CD4-positive, alpha-beta memory T cell (primary cell): Measurements from ENCODE around the gene PUSL1. TPM values are rescaled to one million over a fixed set of nuclear protein-coding genes. Genes with fewer than 3 reads are reported as not detected.
A peak's percentile ranks its signal among the peaks of the same experiment; 100 is the strongest.

Experiments used
- CTCF ChIA-PET: fragments of 350-600 bp; sonication (Branson Sonifier 250); formaldehyde crosslinking; loops from one replicate; lab custom pipeline; 2021; ENCODE audit warnings: inconsistent platforms; ENCODE audit not compliant: partially characterized antibody; lab: Charles Lee
- POLR2A ChIA-PET: fragments of 350-600 bp; sonication (Branson Sonifier 250); formaldehyde crosslinking; loops from one replicate; lab custom pipeline; 2021; ENCODE audit not compliant: partially characterized antibody; lab: Charles Lee
- DNase-seq, 5 donors: peaks; one replicate each; pipeline versions ENCODE4 v3.0.0 to v3.0.0-alpha.2; 2020 to 2022; ENCODE audit warnings: mixed read lengths in 1 of 5
- H3K27ac ChIP-seq: one replicate; pipeline ENCODE4 v1.7.0; 2013; ENCODE audit warnings: low read depth, low read length
- H3K27me3 ChIP-seq: 2 replicates; pipeline ENCODE4 v1.7.0; 2013; ENCODE audit warnings: mild to moderate bottlenecking, low read length, moderate library complexity; ENCODE audit not compliant: insufficient read depth
- H3K36me3 ChIP-seq: 2 replicates; pipeline ENCODE4 v1.7.0; 2013; ENCODE audit warnings: mild to moderate bottlenecking, low read length, moderate library complexity; ENCODE audit not compliant: insufficient read depth
- H3K4me1 ChIP-seq: 2 replicates; pipeline ENCODE4 v1.7.0; 2013; ENCODE audit warnings: mild to moderate bottlenecking, low read length, moderate library complexity; ENCODE audit not compliant: insufficient read depth
- H3K4me3 ChIP-seq, 2 donors: one replicate each; pipeline ENCODE4 v1.7.0; 2013; ENCODE audit warnings: low read length in 2 of 2, mild to moderate bottlenecking in 1 of 2
- H3K9me3 ChIP-seq, 2 donors: one replicate each; pipeline ENCODE4 v1.7.0; 2013; ENCODE audit warnings: low read length in 2 of 2, control low read depth in 1 of 2; ENCODE audit not compliant: control insufficient read depth in 1 of 2
- H3K27ac Mint-ChIP-seq, 7 donors: one replicate each; pipeline ENCODE4 v1.8.0; 2020 to 2021; ENCODE audit warnings: mixed read lengths in 7 of 7, mild to moderate bottlenecking in 6 of 7, inconsistent platforms in 3 of 7, moderate library complexity in 3 of 7
- H3K27me3 Mint-ChIP-seq, 2 donors: one replicate each; pipeline ENCODE4 v1.8.0; 2020 to 2021; ENCODE audit warnings: mixed read lengths in 2 of 2
- H3K36me3 Mint-ChIP-seq, 2 donors: one replicate each; pipeline ENCODE4 v1.8.0; 2020 to 2021; ENCODE audit warnings: mixed read lengths in 2 of 2, inconsistent platforms in 1 of 2, mild to moderate bottlenecking in 1 of 2
- H3K4me1 Mint-ChIP-seq, 4 donors: one replicate each; pipeline ENCODE4 v1.8.0; 2020 to 2021; ENCODE audit warnings: mixed read lengths in 4 of 4, mild to moderate bottlenecking in 1 of 4
- H3K4me3 Mint-ChIP-seq, 8 donors: one replicate each; pipeline ENCODE4 v1.8.0; 2020 to 2021; ENCODE audit warnings: mixed read lengths in 8 of 8, mild to moderate bottlenecking in 7 of 8, moderate library complexity in 6 of 8, inconsistent platforms in 3 of 8
- H3K9me3 Mint-ChIP-seq, 8 donors: one replicate each; pipeline ENCODE4 v1.8.0; 2020 to 2021; ENCODE audit warnings: mixed read lengths in 8 of 8, mild to moderate bottlenecking in 5 of 8, inconsistent platforms in 3 of 8, moderate library complexity in 1 of 8
- intact Hi-C: fragments of 100-400 bp; cut with micrococcal nuclease; formaldehyde crosslinking; loops from one replicate; pipeline ENCODE4 v1.15.1; 2023
- polyA plus RNA-seq, 2 donors: library from polyadenylated mRNA; unstranded; fragments of 300-500 nt; fragmentation: Illumina TruSeq; gene quantifications; one replicate each; pipeline ENCODE4 v1.2.3, GENCODE V29; 2021
- total RNA-seq, 2 experiments: library from RNA; stranded (reverse); gene quantifications; one replicate each; pipeline ENCODE4 v1.2.3, GENCODE V29; 2021

PUSL1 gene
- total and polyA plus RNA-seq, 4 experiments from 2014 or later: 15.4 to 27.9 (median 20.4) TPM

- CTCF ChIA-PET: no interaction called here
- Histone ChIP-seq H3K27me3 (no peaks in the 10 kb centered on the region), H3K4me1 (no peaks in the 10 kb centered on the region), H3K36me3 (no peaks in the 10 kb centered on the region), H3K9me3 (no peaks in the 10 kb centered on the region), H3K4me3 (no peak overlapping the region), H3K27ac (no peak overlapping the region)
- Mint-ChIP-seq H3K27ac (no peak overlapping the region), H3K4me3 (no peak overlapping the region), H3K36me3 (no peaks in the 10 kb centered on the region), H3K27me3 (no peaks in the 10 kb centered on the region), H3K9me3 (no peaks in the 10 kb centered on the region), H3K4me1 (peaks cover 0 to 1% (median 0%) of the 10 kb centered on the region in 4 donors)
- DNase-seq: peak in 1 of 5 donors; percentile 39
- POLR2A ChIA-PET: no interaction called here
- intact Hi-C loops: no loop called here
These were observed 23.9 kb upstream of the PUSL1 start for GRCh38 chr1:1284221-1285101.

GRCh38 chr1:1285102-1285571, 23.3 kb upstream of the PUSL1 start:
- POLR2A ChIA-PET: no interaction called here

GRCh38 chr1:1285611-1286311, 22.6 kb upstream of the PUSL1 start:
- Mint-ChIP-seq H3K4me1 (peaks cover 0 to 1% (median 0%) of the 10 kb centered on the region in 4 donors), H3K36me3 (no peaks in the 10 kb centered on the region), H3K9me3 (no peaks in the 10 kb centered on the region), H3K27me3 (no peaks in the 10 kb centered on the region), H3K27ac (no peak overlapping the region), H3K4me3 (no peak overlapping the region)
- ChIA-PET CTCF (interaction anchor here (2.1 kb wide), 1 partner anchor 163 kb away, joined by 6 read pairs; no protein-coding TSS in a partner anchor), POLR2A (no interaction called here)
- no peak overlapping the region for H3K27ac ChIP-seq
- no peaks in the 10 kb centered on the region for H3K4me1 ChIP-seq
- no peaks in the 10 kb centered on the region for H3K9me3 ChIP-seq
- intact Hi-C loops: no loop called here
- no peaks in the 10 kb centered on the region for H3K27me3 ChIP-seq
- no peak overlapping the region for H3K4me3 ChIP-seq
- DNase-seq: peak in 1 of 5 donors; percentile 22
- H3K36me3 ChIP-seq: no peaks in the 10 kb centered on the region

More at GRCh38 chr1:1285102-1285571, 23.3 kb upstream of the PUSL1 start:
- H3K4me1 ChIP-seq: no peaks in the 10 kb centered on the region
- CTCF ChIA-PET: no interaction called here
- no peak overlapping the region for H3K4me3 ChIP-seq
- intact Hi-C loops: no loop called here
- peak in 1 of 5 donors; percentile 19 for DNase-seq
- no peaks in the 10 kb centered on the region for H3K36me3 ChIP-seq
- no peaks in the 10 kb centered on the region for H3K27me3 Mint-ChIP-seq
- no peak overlapping the region for H3K27ac ChIP-seq
- H3K27me3 ChIP-seq: no peaks in the 10 kb centered on the region
- no peaks in the 10 kb centered on the region for H3K9me3 ChIP-seq
- H3K4me1 Mint-ChIP-seq: peaks cover 0 to 1% (median 0%) of the 10 kb centered on the region in 4 donors
- no peaks in the 10 kb centered on the region for H3K9me3 Mint-ChIP-seq
- no peak overlapping the region for H3K4me3 Mint-ChIP-seq
- H3K27ac Mint-ChIP-seq: no peak overlapping the region
- no peaks in the 10 kb centered on the region for H3K36me3 Mint-ChIP-seq

GRCh38 chr1:1286313-1287261, 21.8 kb upstream of the PUSL1 start:
- Histone ChIP-seq H3K9me3 (no peaks in the 10 kb centered on the region), H3K36me3 (no peaks in the 10 kb centered on the region), H3K4me1 (no peaks in the 10 kb centered on the region), H3K4me3 (no peak overlapping the region), H3K27me3 (no peaks in the 10 kb centered on the region), H3K27ac (no peak overlapping the region)
- no peak overlapping the region for H3K4me3 Mint-ChIP-seq
- H3K36me3 Mint-ChIP-seq: no peaks in the 10 kb centered on the region
- intact Hi-C loops: no loop called here
- ChIA-PET POLR2A (no interaction called here), CTCF (interaction anchor here (1.2 to 2.1 kb wide), 2 partner anchors 13 to 164 kb away, joined by 3 to 6 read pairs; no protein-coding TSS in a partner anchor)
- H3K27me3 Mint-ChIP-seq: no peaks in the 10 kb centered on the region
- H3K4me1 Mint-ChIP-seq: peaks cover 0 to 1% (median 0%) of the 10 kb centered on the region in 4 donors
- H3K9me3 Mint-ChIP-seq: no peaks in the 10 kb centered on the region
- peak in 1 of 5 donors; percentile 24 for DNase-seq
- H3K27ac Mint-ChIP-seq: no peak overlapping the region

GRCh38 chr1:1287288-1288110, 20.9 kb upstream of the PUSL1 start:
- intact Hi-C loops: no loop called here
- H3K36me3 Mint-ChIP-seq: no peaks in the 10 kb centered on the region
- ChIA-PET CTCF (interaction anchor here (1.2 to 2.1 kb wide), 2 partner anchors 12 to 165 kb away, joined by 3 to 6 read pairs; no protein-coding TSS in a partner anchor), POLR2A (no interaction called here)
- H3K27me3 Mint-ChIP-seq: no peaks in the 10 kb centered on the region
- H3K27ac Mint-ChIP-seq: no peak overlapping the region
- Histone ChIP-seq H3K4me3 (no peak overlapping the region), H3K36me3 (no peaks in the 10 kb centered on the region), H3K27ac (no peak overlapping the region), H3K4me1 (no peaks in the 10 kb centered on the region), H3K9me3 (no peaks in the 10 kb centered on the region), H3K27me3 (no peaks in the 10 kb centered on the region)
- no peaks in the 10 kb centered on the region for H3K9me3 Mint-ChIP-seq
- peak in 1 of 5 donors; percentile 22 for DNase-seq
- H3K4me1 Mint-ChIP-seq: peaks cover 0 to 4% (median under 1%) of the 10 kb centered on the region in 4 donors
- H3K4me3 Mint-ChIP-seq: no peak overlapping the region

- no peaks in the 10 kb centered on the region for H3K9me3 Mint-ChIP-seq
- intact Hi-C loops: loop anchor here (5.0 kb wide), 1 partner anchor 308 kb away; the partner anchor contains the start of gene PERM1
- Histone ChIP-seq H3K36me3 (no peaks in the 10 kb centered on the region), H3K27ac (no peak overlapping the region), H3K4me3 (no peak overlapping the region), H3K27me3 (no peaks in the 10 kb centered on the region), H3K9me3 (no peaks in the 10 kb centered on the region), H3K4me1 (no peaks in the 10 kb centered on the region)
- no peak overlapping the region for H3K27ac Mint-ChIP-seq
- H3K4me3 Mint-ChIP-seq: no peak overlapping the region
- POLR2A ChIA-PET: interaction anchor here (0.7 kb wide), 1 partner anchor 17 kb away, joined by 3 read pairs; the partner anchor contains the start of gene UBE2J2
- DNase-seq: peak; percentile 40 to 71 (median 56)
- H3K27me3 Mint-ChIP-seq: no peaks in the 10 kb centered on the region
- no peaks in the 10 kb centered on the region for H3K36me3 Mint-ChIP-seq
- H3K4me1 Mint-ChIP-seq: peaks cover 0 to 3% (median under 1%) of the 10 kb centered on the region in 4 donors
- CTCF ChIA-PET: interaction anchor here (0.7 to 3.2 kb wide), 4 partner anchors 8 to 306 kb away, joined by 3 to 57 read pairs (median 4); no protein-coding TSS in a partner anchor
These were observed 18.1 kb upstream of the PUSL1 start for GRCh38 chr1:1290238-1290731.
